K562 (cell line): ENCODE results near the gene GPRIN2. TPM values are rescaled to one million over a fixed set of nuclear protein-coding genes. Genes with fewer than 3 reads are reported as not detected.

Source experiments
- CSDE1 ChIP-seq, 2 experiments: fragments of 450-650 bp; IDR thresholded peaks; 2 replicates each; pipeline ENCODE4 v1.6.1; 2016; ENCODE audit warnings: mild to moderate bottlenecking in 1 of 2
- DDX20 ChIP-seq: fragments of 450-650 bp; IDR thresholded peaks from 2 replicates; pipeline ENCODE4 v1.6.1; 2016; ENCODE audit warnings: missing genetic modification characterization, low read depth, mild to moderate bottlenecking, missing compliant biosample characterization, moderate library complexity
- GABPB2 ChIP-seq: fragments of 250-450 bp; sonication (Bioruptor Pico); conservative IDR thresholded peaks from 2 replicates; pipeline ENCODE4 v1.5.1; 2021; ENCODE audit warnings: mild to moderate bottlenecking
- HDAC1 ChIP-seq, 2 experiments: fragments of 450-650 bp; IDR thresholded peaks; 2 replicates each; pipeline ENCODE4 v1.6.1; 2016 to 2017; ENCODE audit warnings: inconsistent platforms in 1 of 2, mild to moderate bottlenecking in 1 of 2, moderate library complexity in 1 of 2
- HSF4 ChIP-seq: fragments of 250-450 bp; sonication (Bioruptor Pico); IDR thresholded peaks from 2 replicates; pipeline ENCODE4 v2.1.2; 2022; ENCODE audit warnings: mild to moderate bottlenecking, moderate library complexity, borderline replicate concordance
- OTX1 ChIP-seq: fragments of 450-650 bp; formaldehyde crosslinking; IDR thresholded peaks from 2 replicates; pipeline ENCODE4 v1.4.0; 2022; ENCODE audit warnings: mild to moderate bottlenecking
- POLR3A ChIP-seq: IDR thresholded peaks from 2 replicates; pipeline ENCODE4 v1.6.1; 2011; ENCODE audit warnings: borderline replicate concordance, mild to moderate bottlenecking, moderate library complexity; ENCODE audit not compliant: insufficient read length, insufficient read depth; ENCODE audit errors: extremely low read depth
- PTTG1 ChIP-seq: fragments of 450-650 bp; IDR thresholded peaks from 2 replicates; pipeline ENCODE4 v1.6.1; 2016; ENCODE audit warnings: low read depth, mild to moderate bottlenecking, missing genetic modification characterization, missing compliant biosample characterization
- TCF7L2 ChIP-seq: fragments of 150-350 bp; IDR thresholded peaks from 2 replicates; pipeline ENCODE4 v1.6.1; 2016; ENCODE audit warnings: low read depth, mild to moderate bottlenecking, low read length, moderate library complexity
- ZBTB26 ChIP-seq: fragments of 450-650 bp; formaldehyde crosslinking; IDR thresholded peaks from 2 replicates; pipeline ENCODE4 v1.4.0; 2022; ENCODE audit warnings: missing genetic modification characterization
- ZBTB49 ChIP-seq: sonication (generic); formaldehyde crosslinking; IDR thresholded peaks from 2 replicates; pipeline ENCODE4 v1.8.0; 2022; ENCODE audit warnings: missing genetic modification reagents, mild to moderate bottlenecking, borderline replicate concordance
- ZNF41 ChIP-seq: fragments of 250-450 bp; sonication (Bioruptor Pico); conservative IDR thresholded peaks from 2 replicates; pipeline ENCODE4 v1.4.0; 2020; ENCODE audit warnings: mild to moderate bottlenecking
- polyA plus RNA-seq, 8 experiments: library from polyadenylated mRNA; depleted of rRNA in 4 of 8; stranded (reverse) in 5 of 8; unstranded in 3 of 8; fragments of >200 nt; fragmentation: Nextera tagmentation in 2 of 8; fragmentation: Illumina TruSeq in 1 of 8; extraction: Ambion mirVana in 2 of 8; extraction: Trizol in 1 of 8; gene quantifications; 2 replicates each; pipeline versions ENCODE4 v1.2.1 to v1.2.3, GENCODE V29; 2011 to 2014; ENCODE audit warnings: inconsistent platforms in 1 of 8, missing spikeins in 1 of 8
- total RNA-seq, 7 experiments: library from RNA; depleted of rRNA in 6 of 7; stranded (reverse); fragments of >200 nt in 6 of 7; fragmentation: Illumina TruSeq in 2 of 7; extraction: Trizol in 2 of 7; gene quantifications; 2 replicates each; pipeline versions ENCODE4 v1.2.1 to v1.2.3, GENCODE V29; 2011 to 2021; ENCODE audit warnings: low replicate concordance in 1 of 7
- TF ChIP-seq, protein P1 (sequence below): fragments of 450-650 bp; formaldehyde crosslinking; conservative IDR thresholded peaks from 2 replicates; pipeline ENCODE4 v1.4.0; 2022; ENCODE audit warnings: mild to moderate bottlenecking, missing genetic modification characterization

Gene GPRIN2
- total and polyA plus RNA-seq, 9 of the 15 experiments (the other 6 are each of a cell fraction or from before 2014, with no cell fraction given) = not detected

- TF ChIP-seq ZNF41 (CRISPR knock-in tag) (no peak), ZBTB26 (CRISPR knock-in tag) (peak; percentile 94), HSF4 (CRISPR knock-in tag) (no peak), PTTG1 (tag) (no peak), DDX20 (no peak), ZBTB49 (no peak), CSDE1 (IDR thresholded peaks at IDR 0.05) (peak; percentile 50 to 80; a peak in 1 of 4 replicates), HDAC1 (IDR thresholded peaks at IDR 0.05) (peak in 1 of 2 experiments; percentile 73; a peak in 2 of 4 replicates), GABPB2 (CRISPR knock-in tag) (no peak), OTX1 (CRISPR knock-in tag) (peak; percentile 94), TCF7L2 (no peak), POLR3A (no peak)
- TF ChIP-seq, protein P1, sequence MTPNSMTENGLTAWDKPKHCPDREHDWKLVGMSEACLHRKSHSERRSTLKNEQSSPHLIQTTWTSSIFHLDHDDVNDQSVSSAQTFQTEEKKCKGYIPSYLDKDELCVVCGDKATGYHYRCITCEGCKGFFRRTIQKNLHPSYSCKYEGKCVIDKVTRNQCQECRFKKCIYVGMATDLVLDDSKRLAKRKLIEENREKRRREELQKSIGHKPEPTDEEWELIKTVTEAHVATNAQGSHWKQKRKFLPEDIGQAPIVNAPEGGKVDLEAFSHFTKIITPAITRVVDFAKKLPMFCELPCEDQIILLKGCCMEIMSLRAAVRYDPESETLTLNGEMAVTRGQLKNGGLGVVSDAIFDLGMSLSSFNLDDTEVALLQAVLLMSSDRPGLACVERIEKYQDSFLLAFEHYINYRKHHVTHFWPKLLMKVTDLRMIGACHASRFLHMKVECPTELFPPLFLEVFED (CRISPR knock-in tag) = peak; percentile 95
These were observed 30.4 kb downstream of the GPRIN2 start (continued) for GRCh38 chr10:46525824-46526681.
